Activated T-cell treated with anti-CD3 and anti-CD28 coated beads for 48 hours (primary cell): Measurements from ENCODE around the gene BMP15.

Experiments
- DNase-seq: peaks from one replicate; pipeline ENCODE4 v3.0.0-alpha.2; 2020; ENCODE audit warnings: low read depth

The BMP15 gene

DNA sequence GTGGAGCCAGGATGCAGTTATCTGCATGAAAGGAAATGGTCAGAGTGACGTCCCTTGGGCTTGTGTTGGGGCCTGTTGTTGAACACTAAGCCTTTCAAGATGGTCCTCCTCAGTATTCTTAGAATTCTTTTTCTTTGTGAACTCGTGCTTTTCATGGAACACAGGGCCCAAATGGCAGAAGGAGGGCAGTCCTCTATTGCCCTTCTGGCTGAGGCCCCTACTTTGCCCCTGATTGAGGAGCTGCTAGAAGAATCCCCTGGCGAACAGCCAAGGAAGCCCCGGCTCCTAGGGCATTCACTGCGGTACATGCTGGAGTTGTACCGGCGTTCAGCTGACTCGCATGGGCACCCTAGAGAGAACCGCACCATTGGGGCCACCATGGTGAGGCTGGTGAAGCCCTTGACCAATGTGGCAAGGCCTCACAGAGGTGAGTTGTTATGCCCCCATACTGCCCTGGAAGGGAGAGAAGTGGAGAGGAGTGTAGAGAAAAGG is at the start of gene BMP15:
TSS of gene BMP15 (plus strand) at position 51 of the 492 bp plus-strand sequence. CDS start at position 100, 49 bp downstream.
- DNase-seq = no peak

DNA sequence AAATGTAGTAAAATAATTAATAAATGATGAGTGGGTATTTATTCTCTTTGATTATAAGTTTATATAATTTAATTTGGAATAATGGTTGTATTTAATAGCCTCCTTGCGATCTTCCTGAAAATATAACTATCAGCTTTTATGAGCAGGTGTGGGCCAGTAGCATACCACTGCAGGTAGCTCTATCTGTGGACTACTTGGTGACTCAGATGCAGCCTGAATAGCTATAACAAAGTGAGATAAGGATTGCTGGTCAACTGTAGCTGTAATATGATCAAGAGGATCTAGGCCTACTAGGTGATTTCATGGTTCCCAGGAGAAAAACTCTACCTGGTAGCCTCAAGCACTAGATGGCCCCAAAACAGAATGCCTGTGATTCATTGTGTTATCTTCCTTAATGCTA is 47.1 kb upstream of the BMP15 start:
- DNase-seq = no peak

DNA sequence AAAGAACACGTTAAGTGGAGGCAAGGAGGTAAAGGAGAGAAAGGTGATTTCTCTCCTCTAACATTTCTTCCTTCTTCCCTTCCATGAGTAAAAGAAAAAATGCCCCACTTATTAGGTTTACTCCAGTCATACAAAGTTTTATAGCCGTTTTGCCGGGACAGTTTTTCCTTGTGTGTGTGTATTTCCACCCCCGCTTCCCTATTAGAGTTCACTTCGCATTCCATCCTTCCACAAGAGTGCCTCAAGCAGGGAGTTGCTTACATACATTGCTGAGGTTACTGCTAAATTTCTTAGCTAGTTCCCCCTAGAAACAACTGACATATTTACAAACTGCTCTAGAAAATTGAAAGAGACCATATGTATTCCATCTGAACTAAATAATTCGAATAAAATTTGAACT is 45.2 kb upstream of the BMP15 start:
- DNase-seq = no peak

DNA sequence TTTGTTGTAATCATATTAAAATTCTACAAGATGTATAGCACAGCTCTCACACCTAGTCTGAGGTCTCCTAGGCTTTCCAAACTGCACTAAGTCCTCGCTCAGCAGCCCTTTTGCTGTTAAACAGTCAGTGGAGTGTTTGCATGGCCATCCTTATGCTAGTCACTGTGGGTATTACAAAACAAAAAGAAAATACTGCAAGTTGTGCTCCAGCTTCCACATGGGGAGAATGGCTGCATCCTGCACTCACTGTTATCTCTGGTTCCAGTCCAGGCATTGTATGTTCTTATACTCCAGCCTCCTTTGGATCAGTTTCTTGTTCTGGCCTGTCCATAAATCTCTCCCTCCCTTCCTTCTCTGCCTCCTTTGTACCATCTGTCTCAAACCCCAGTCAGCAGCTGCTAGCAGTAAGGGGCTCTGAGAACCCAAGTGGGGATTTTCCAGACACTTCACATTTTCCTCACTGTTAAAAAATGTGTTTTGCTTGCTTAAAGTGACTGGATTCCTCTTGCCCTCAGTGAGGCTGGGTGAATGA is 38.5 kb upstream of the BMP15 start:
- no peak for DNase-seq

DNA sequence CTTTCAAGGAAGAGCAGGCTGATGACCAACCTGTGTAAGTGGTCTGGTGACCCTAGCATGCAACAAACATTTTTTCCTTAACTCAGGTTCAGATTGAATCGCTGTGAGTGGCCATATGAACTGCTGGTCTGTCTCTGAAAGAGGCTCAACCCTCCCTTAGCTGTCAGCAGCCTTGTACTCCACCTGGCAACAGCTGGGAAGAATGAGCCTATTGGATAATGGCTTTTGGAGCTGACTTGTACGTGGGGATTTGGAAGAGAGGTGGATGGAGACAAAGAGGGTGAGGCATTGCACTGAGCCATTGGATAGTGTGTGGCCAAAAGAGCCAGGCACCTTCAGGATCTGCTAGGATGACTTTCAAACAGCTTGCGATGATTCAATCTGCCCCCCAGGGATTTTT is 35.7 kb upstream of the BMP15 start:
- no peak for DNase-seq

DNA sequence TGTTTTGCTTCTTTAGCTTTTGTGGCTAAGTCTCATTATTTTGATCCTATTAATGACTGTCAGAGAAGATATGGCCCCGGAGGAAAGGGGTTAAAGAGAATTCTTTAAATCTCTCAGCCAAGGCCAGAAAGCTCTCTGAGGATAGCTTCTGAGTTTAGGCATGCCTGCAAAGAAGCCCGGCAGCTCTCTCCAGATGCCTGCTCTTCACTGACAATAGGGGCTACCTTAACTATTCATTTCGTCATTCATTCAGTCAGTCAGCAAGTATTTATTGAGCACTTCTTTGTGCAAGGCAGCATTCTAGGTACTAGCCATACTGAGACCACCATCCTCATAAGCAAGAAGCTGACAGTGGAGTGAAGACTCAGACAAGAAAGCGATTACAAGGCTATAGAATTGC is 34.0 kb upstream of the BMP15 start:
- DNase-seq = no peak

DNA sequence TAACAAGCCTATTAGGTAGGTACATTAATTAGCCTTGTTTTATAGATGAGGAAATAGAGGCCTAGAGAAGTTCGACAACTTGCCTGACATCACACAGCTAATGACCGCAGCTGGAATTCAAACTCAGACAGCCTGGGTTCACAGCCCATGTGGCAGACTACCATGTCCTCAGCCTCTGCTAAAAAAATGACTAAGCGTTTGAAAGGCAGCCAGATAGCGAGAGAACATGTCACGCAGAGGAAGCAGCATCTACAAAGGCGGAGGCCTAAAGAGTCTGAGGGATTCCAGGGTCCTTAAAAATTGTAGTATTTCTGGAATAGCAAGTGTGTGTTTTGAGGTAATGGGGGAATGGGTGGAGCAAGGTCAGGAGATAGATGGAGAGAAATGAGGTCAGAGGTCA is 33.2 kb upstream of the BMP15 start:
- DNase-seq = no peak

DNA sequence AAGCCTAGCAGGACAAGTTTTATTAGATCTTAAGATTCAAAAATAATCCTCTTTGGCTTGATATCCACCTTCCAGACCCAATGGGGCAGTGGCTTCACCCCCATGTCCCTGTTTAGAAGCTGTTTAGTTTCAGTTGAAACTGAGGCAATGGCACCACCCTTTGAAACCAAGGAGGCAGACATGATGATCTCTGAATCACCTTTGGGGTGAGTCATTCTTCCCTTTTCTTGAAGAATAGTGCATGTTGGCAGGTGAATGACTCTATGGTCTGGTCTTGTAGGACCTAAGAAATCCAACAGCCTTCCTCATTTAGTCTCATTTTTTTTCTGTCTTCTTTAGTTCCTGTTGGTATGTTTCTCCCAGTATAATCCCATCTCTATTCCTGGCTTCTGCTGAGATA is 29.5 kb upstream of the BMP15 start:
- DNase-seq = no peak

DNA sequence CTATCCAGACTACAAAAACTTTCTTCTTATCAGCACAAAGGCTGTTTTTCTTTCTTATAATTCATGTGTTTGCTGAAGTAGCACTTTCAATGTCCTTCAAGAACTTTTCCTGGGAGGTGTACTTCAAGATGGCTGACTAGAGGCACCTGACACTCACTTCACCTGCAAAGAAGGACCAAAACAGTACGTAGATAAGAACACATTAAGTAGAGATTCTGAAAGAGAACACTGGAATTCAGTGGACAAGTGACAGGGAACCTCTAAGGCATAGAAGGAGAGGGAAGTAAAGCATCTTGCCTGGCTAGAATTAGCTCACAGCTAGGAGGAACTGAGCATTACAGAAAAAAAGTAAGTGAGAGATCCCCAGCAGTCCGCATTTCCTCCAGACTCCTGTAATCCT is 21.7 kb upstream of the BMP15 start:
- no peak for DNase-seq

DNA sequence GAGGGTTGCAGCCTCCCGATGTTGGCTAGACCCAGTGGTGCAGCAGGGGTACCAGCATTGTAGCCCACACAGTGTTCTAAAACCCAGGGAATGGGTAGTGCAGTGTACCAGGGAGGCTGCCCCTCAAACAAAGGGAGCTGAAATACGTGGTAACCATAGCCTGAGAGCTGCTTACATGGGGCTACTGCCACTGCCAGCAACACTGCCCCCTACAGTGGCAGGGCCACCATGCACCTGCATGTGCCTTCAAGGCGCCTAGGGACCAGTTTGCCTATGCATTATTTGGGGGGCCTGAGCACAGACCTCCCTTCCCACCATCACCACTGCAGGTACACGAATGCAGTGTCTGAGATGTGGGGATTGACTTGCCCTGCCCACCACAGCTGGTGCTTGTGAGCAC is 21.0 kb upstream of the BMP15 start:
- DNase-seq = no peak

DNA sequence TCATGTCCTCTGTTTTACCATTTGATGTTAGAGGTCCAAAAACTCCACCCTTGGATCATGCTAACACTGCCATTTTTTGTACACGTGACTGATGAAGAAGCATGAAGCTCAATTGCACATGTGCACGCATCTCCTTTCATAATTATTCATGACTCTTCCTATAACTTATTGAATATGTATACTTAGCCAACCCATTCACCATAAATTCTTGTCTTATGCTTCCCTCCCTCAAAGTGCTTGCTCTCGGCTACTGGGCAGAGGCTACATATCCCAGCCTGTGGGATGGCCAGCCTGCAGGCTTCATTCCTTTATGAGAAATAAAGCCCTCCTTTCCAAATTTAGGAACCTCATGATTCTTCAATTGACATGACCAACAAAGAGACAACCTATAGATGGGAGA is 17.5 kb upstream of the BMP15 start:
- DNase-seq = no peak

DNA sequence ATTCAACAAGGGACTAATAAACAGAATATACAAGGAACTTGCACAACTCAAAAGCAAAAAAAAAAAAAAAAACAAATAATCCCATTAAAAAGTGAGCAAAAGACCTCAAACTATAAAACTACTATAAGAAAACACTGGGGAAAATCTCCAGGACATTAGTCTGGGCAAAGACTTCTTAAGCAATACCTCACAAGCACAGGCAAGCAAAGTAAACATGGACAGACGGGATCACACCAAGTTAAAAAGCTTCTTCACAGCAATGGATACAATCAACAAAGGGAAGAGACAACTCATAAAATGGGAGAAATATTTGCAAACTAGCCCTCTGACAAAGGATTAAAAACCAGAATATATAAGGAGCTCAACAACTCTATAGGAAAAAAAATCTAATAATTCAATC is 17.1 kb upstream of the BMP15 start:
- no peak for DNase-seq

DNA sequence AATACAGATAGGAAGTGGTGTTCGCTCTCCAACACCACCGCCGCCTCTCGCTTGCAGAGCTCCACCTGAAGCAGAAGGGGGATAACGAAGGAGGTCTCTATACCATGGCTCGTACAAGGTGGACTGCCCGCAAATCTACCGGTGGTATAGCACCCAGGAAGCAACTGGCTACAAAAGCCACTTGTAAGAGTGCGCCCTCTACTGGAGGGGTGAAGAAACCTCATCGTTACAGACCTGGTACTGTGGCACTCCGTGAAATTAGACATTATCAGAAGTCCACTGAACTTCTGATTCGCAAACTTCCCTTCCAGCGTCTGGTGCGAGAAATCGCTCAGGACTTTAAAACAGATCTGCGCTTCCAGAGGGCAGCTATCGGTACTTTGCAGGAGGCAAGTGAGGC is 5.2 kb upstream of the BMP15 start:
- no peak for DNase-seq

DNA sequence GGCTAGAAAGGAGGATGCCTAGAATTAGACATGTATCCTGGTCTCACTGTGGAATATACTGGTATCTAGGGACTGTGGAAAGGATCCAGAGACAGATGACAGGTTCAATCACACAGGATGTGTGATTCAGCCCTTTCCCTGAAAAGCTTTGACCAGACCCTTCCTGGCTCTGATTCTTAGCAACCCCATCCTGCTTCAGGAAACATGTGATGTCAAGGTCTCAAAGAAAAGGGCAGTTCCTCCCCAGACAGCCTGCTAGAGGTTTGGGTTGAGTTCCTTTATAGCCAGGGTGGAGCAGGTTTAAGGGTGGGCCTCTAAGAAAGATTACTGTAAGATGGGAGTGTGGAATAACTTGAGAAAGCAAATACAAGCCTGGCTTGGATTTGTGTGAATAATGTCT is 3.0 kb downstream of the BMP15 start:
- DNase-seq = no peak

DNA sequence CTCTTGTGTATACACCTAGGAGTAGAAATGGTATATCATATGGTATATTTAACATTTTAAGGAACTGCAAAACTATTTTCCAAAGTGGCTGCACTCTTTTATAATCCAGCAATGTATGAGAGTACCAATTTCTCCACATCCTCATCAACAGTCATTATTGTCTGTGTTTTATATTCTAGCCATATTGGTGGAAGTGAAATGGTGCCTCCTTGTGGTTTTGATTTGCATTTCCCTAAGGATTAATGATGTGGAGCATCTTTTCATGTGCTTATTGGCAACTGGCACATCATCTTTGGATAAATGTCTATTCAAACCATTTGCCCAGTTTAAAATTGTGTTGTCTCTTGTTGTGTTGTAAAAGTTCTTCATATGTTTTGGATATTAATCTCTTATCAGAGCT is 9.6 kb downstream of the BMP15 start:
- no peak for DNase-seq

DNA sequence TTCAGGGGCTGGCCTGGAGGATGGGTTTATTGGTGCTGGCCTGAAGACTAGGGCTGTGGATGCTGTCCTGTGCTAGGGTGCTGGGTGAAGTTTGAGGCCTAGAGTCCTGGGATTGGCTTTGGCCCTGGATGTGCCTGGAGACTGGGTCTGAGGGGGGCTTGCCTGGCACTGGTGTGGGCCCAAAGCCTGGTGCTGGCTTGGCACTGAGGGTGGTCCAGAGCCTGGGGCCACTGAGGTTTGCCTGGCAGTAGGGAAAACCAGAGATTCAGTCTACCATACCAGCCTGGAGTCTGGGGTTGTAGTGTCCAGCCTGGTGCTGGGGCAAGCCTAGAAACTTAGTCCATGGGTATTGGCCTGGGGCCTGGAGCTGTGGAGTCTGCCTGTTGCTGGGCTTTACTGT is 16.6 kb downstream of the BMP15 start:
- no peak for DNase-seq

DNA sequence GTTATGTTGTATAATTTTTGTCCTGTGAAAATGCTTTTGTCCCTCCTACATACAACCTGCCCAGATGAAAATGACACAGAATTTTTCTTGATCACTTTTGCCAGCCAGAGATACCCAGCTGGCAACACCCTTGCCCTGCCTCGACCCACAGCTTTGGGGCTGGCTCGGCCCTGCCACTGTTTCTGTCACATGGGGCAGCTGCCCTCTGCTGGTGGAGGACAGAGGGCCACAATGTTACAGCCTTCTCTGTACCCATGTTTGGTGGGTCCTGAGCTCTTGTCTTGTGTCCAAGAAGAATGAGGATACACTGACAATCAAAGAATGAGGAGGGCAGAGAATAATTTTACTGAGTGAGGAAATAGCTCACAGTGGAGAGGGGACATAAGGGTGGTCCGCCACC is 31.1 kb downstream of the BMP15 start:
- peak; percentile 1 for DNase-seq

DNA sequence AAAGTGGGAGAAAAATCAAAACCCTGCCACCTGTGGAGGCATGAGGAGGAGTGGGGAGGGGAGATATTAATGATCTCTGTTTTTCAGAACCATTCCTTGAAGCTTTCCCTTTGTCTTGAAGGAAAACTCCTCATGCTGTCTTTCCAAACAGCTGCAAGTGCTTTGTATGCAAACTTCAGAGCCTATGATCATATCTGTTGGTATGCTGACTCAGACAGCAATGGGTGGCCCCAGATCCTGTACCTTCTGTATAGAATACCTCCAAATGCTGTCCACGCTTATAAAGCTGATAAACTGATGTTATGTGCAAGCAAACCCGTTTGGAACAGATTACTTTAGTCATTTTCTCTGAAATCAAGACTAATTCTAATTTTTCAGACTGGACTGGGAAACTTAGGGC is 31.9 kb downstream of the BMP15 start:
- no peak for DNase-seq

DNA sequence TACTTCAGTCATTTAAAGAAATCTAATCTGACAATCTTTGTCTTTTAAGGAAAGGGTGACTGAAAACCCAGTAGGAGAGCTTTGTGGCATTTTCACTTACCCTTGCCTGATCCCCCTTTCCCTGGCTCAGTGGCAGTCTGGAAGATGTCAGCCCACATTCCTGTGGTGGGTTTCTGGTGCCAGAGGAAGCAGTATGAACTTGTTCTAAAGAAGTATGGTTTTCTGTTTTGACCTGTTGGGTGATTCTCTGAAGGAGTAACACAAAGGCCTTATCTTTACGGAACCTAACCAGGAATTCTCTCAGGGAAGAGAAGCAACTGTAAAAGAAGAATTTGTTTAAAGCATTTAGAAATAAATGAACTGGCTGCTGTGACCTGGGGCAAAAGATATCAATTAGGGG is 41.9 kb downstream of the BMP15 start:
- no peak for DNase-seq

DNA sequence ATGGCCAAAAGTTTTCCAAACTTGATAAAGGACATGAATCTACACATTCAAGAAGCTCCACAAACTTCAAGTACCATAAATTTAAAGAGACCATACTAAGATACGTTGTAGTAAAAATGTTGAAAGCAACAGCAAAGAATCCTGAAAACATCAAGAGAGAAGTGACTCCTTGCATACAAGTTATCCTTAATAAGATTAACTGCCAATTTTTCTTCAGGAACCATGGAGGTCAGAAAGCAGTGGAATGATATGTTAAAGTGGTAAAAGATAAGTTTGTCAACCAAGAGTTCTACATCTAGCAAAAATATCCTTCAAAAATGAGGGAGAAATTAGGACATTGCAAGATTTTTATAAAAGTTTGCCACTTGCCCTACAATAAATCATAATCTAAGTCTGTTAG is 43.3 kb downstream of the BMP15 start:
- no peak for DNase-seq

DNA sequence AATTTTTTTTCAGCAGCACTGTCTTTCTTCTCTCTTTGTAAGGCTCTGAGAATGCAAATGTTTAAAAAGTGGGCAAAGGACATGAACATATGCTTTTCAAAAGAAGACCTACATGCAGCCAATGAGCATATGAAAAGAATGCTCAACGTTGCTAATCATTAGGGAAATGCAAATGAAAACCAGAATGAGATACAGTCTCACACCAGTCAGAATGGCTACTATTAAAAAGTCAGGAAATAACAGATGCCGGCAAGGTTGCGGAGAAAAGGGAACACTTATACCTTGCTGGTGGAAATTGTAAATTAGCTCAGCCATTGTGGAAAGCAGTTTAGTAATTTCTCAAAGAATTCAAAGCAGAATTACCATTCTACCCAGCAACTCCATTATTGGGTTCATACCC is 51.6 kb downstream of the BMP15 start:
- DNase-seq = no peak

DNA sequence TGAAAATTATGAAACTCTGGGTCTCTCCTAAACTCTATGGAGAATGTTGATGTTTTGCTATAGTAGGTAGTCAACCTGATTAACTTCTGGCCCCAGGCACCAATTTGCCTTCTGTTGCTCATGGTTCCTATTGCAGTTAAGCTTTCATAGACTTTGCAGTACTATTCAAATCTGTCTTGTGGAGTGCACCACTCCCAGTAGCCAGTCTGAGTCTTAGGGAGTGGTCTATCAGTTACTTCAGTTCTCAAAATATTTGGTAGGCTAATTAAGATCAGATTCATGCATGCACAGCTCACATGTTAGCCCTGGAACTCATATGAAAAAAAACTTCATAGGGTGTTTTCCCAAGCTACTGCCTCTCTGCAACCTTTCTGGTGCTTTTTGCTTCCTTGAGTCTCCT is 53.3 kb downstream of the BMP15 start:
- no peak for DNase-seq
